Daoy (cell line): ENCODE results near the gene PPP3R1. TPM values are rescaled to one million over a fixed set of nuclear protein-coding genes. Genes with fewer than 3 reads are reported as not detected.
A peak's percentile ranks its signal among the peaks of the same experiment; 100 is the strongest.

Source experiments
- DNase-seq: peaks from one replicate; pipeline ENCODE4 v3.0.0-alpha.2; 2015; ENCODE audit warnings: low read depth
- total RNA-seq: library from RNA; depleted of rRNA; stranded (reverse); fragments of >200 nt; shearing (Covaris generic); gene quantifications from 2 replicates; pipeline ENCODE4 v1.2.3, GENCODE V29; 2014; rRNA removed

Gene PPP3R1
- total RNA-seq, result 17.9 and 20.7 TPM in 2 replicates

- DNase-seq, result peak; percentile 98
Measured at GRCh38 chr2:68252400-68253218, at the start of gene PPP3R1. PPP3R1 (minus strand) TSS chr2:68252532; CDS start chr2:68252127, 405 bp downstream.

- DNase-seq, result no peak
Measured at GRCh38 chr2:68295516-68295915, 43.2 kb upstream of the PPP3R1 start.

GRCh38 chr2:68294913-68295312 lies 42.6 kb upstream of the PPP3R1 start:
- no peak for DNase-seq

GRCh38 chr2:68294187-68294586 lies 41.9 kb upstream of the PPP3R1 start:
- DNase-seq, result no peak

- no peak for DNase-seq
Measured at GRCh38 chr2:68293755-68294154, 41.4 kb upstream of the PPP3R1 start.

GRCh38 chr2:68293024-68293423 lies 40.7 kb upstream of the PPP3R1 start:
- no peak for DNase-seq

GRCh38 chr2:68292108-68292710 lies 39.9 kb upstream of the PPP3R1 start:
- DNase-seq, result no peak

GRCh38 chr2:68291314-68291713 lies 39.0 kb upstream of the PPP3R1 start:
- DNase-seq, result no peak

- no peak for DNase-seq
Measured at GRCh38 chr2:68290901-68291300, 38.6 kb upstream of the PPP3R1 start.

- DNase-seq, result no peak
Measured at GRCh38 chr2:68287580-68288441, 35.5 kb upstream of the PPP3R1 start.

GRCh38 chr2:68284896-68285295 lies 32.6 kb upstream of the PPP3R1 start:
- no peak for DNase-seq

GRCh38 chr2:68283419-68283812 lies 31.1 kb upstream of the PPP3R1 start:
- DNase-seq, result no peak

GRCh38 chr2:68282811-68283418 lies 30.6 kb upstream of the PPP3R1 start:
- peak; percentile 29 for DNase-seq

GRCh38 chr2:68280796-68281195 lies 28.5 kb upstream of the PPP3R1 start:
- no peak for DNase-seq

GRCh38 chr2:68280348-68280747 lies 28.0 kb upstream of the PPP3R1 start:
- no peak for DNase-seq

GRCh38 chr2:68279691-68280090 lies 27.4 kb upstream of the PPP3R1 start:
- DNase-seq, result no peak

GRCh38 chr2:68278169-68278568 lies 25.8 kb upstream of the PPP3R1 start:
- DNase-seq, result no peak

- no peak for DNase-seq
Measured at GRCh38 chr2:68274022-68274421, 21.7 kb upstream of the PPP3R1 start.

- no peak for DNase-seq
Measured at GRCh38 chr2:68272246-68272994, 20.1 kb upstream of the PPP3R1 start.

GRCh38 chr2:68266655-68267054 lies 14.3 kb upstream of the PPP3R1 start:
- no peak for DNase-seq

- no peak for DNase-seq
Measured at GRCh38 chr2:68263632-68264031, 11.3 kb upstream of the PPP3R1 start.
